ENCODE measurements around the gene AKR1C3. TPM values are rescaled to one million over a fixed set of nuclear protein-coding genes. Genes with fewer than 3 reads are reported as not detected.
A peak's percentile ranks its signal among the peaks of the same experiment; 100 is the strongest.
"Not testable (repeated sequence)": the region's sequence is repeated elsewhere in the genome, so short reads cannot be mapped to it uniquely, and the experiment has no call there.

The AKR1C3 gene
- polyA plus RNA-seq (2014; cell fraction: cytosol; rRNA removed): 3.2 and 3.3 TPM in 2 replicates
- 1.1 and 2.7 TPM in 2 replicates for polyA plus RNA-seq (2014; cell fraction: nucleus; rRNA removed)

DNA sequence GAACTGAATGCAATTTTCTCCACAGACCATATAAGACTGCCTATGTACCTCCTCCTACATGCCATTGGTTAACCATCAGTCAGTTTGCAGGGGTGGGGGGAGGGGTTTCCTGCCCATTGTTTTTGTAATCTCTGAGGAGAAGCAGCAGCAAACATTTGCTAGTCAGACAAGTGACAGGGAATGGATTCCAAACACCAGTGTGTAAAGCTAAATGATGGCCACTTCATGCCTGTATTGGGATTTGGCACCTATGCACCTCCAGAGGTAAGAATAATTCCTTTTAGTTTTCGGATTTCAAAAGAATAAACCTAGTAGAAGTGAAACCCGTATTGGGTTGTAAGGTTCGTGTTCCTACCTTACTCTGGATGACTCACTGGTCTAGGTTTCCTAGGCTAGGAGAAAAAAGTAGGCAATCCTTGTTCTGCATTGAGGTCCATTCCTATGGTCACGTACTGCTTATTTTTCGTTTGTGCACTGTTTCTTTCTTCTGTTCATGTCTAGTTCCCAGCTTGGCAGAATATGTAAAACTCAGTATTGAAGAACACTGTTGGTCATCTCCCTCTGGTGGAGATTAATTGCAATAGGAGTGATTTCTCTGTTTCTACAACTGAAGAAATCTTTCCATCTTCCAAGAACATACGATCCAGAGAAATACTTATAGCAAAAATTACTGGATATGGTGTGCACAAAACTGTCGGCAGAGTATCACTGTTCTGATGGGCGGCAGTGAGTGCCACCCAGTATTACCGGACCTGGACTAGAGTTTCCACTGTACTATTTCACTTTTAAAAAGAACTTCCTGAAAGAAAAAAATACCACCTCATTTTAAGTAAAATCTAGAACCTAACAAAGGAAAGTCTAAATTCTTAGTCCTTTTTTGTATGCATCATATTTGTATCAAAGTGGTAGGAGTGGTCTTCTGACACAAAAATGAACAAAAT lies at the start of gene AKR1C3:
TSS of gene AKR1C3 (plus strand) at position 150 of the 941 bp plus-strand sequence. CDS start at position 181, 31 bp downstream.
- peak; percentile 49 for DNase-seq (ENCODE audit: low spot score)

DNA sequence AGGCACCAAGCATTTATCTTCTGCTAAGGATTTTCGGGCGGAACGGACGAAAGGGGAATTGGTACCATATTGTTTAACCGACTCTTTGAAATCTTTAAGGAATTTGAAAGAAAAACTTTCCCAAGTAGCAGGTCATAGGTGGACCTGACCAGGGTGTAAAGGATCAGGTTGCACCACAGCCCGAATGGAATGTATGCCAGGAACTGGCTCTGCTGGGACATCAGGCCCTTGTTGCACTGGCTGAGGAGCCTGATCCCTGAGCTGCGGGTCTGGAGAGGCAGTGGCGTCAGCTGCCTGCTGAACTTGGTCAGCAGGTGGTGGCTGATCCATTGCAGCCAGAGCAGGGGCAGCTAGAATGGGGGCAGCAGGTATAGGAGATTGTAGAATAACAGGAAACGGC lies 49.1 kb upstream of the AKR1C3 start:
- no peak for DNase-seq (ENCODE audit: low spot score)

DNA sequence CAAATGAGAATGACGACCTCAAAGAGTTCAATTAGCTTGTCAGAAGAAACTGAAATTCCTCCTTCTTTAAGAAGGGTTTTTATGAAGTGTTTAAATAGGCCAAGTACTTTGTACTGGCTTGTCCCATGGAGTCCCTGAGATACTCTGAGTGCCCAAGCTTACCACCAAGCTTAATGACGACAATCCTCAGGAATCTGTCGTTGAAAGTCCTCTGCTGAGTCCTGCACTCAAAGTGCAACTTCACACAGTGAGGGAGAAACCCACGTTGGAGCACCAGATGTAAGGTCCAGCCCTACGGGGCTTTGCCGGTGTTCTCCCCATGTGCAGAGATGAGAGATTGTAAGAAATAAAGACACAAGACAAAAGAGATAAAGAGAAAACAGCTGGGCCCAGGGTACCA lies 47.8 kb upstream of the AKR1C3 start:
- no peak for DNase-seq (ENCODE audit: low spot score)

DNA sequence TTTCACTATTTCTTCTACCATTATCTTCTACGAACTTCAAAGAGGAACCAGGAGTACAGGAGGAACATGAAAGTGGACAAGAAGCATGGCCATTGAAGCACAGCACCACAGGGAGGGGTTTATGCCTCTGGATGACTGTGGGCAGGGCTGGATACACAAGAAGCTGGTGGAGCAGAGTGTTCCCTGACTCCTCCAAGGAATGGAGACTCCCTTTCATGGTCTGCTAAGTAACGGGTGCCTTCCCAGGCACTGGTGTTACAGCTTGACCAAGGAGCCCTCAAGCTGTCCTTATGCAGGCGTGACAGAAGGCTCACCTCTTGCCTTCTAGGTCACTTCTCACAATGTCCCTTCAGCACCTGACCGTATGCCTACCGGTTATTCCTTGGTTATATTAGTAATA lies 47.2 kb upstream of the AKR1C3 start:
- not testable (repeated sequence) for DNase-seq (ENCODE audit: low spot score)

DNA sequence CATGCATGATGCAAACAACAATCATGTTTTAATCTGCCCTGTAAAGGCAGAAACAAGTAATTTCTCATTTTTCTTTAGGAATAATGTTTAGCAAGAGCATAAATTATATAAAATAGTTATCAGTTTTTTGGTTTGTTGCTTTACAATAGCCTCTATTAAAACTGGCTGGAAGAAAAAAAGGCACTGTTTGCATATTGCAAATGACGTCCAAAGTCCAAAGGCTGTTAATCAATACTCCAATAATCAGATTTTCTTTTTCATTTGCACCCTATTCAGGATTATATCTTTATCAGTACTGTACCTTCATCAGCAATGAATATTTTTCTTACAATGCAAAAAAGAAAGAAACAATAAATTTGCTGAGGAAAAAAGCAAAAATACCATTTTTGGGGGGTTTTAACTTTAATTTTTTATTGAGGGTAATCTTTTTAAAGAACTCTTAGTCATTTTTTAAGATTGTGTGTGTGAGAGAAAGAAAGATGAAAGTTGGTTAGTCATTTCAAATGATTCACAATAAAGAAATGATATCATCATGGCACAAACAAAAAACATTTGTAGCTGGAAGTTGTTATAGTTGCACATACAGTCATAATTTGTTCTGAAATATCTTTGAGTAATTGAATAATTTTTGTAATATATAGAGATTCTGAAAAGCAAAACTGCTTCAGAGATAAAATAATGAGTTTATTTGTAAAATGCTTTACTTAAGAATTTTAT lies 46.1 kb upstream of the AKR1C3 start:
- no peak for DNase-seq (ENCODE audit: low spot score)

DNA sequence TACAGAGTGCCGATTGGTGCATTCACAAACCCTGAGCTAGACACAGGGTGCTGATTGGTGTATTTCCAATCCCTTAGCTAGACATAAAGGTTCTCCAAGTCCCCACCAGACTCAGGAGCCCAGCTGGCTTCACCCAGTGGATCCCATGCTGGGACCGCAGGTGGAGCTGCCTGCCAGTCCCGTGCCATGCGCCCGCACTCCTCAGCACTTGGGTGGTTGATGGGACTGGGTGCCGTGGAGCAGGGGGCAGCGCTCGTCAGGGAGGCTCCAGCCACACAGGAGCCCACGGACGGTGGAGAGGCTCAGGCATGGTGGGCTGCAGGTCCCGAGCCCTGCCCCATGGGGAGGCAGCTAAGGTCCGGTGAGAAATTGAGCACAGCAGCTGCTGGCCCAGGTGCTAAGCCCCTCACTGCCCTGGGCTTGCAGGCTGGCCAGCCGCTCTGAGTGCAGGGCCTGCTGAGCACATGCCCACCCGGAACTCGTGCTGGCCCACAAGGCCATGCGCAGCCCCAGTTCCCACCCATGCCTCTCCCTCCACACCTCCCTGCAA lies 41.2 kb upstream of the AKR1C3 start:
- DNase-seq (ENCODE audit: low spot score): not testable (repeated sequence)

DNA sequence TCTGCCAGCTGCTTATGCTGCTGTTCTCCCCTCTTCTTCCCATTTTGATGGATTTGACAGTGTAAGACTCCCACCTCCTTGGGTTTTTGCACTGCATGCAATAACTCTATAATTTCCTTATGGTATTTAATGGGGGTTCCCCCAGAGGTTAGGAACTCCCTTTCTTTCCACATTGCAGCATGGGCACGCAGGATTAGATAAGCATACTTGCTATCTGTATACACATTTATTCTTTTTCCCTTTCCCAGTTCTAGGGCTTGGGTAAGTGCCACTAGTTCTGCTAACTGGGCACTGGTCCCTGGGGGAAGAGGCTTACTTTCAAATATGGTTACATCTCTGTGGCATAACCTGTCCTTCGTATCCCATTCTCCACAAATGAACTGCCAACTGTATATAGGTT lies 39.4 kb upstream of the AKR1C3 start:
- DNase-seq (ENCODE audit: low spot score): not testable (repeated sequence)

DNA sequence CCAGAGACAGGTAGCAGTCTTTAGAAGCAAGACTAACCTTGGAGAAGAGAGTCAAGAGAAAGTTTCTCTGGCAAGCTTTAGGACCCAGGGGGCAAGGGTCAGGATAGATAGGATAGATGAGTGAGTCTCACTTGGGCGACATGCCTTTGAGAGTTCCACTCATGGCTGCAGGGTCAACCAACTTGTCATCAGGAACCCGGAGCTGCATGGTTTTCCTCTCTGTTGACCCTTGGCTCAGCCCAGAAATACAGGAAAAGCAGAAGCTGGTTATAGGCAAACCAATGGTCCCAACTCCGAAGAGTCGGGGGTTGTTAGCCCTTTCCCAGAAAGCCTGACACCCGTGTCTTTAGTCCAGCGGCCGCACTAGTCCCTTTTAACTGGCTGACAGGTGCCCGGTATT lies 34.9 kb upstream of the AKR1C3 start:
- not testable (repeated sequence) for DNase-seq (ENCODE audit: low spot score)

DNA sequence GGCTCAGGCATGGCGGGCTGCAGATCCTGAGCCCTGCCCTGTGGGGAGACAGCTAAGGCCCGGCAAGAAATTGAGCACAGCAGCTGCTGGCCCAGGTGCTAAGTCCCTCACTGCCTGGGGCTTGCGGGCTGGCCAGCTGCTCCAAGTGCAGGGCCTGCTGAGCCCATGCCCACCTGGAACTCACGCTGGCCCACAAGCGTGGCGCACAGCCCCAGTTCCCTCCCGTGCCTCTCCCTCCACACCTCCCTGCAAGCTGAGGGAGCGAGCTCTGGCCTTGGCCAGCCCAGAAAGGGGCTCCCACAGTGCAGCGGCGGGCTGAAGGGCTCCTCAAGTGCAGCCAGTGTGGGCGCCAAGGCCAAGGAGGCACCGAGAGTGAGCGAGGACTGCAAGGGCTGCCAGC lies 33.4 kb upstream of the AKR1C3 start:
- not testable (repeated sequence) for DNase-seq (ENCODE audit: low spot score)

DNA sequence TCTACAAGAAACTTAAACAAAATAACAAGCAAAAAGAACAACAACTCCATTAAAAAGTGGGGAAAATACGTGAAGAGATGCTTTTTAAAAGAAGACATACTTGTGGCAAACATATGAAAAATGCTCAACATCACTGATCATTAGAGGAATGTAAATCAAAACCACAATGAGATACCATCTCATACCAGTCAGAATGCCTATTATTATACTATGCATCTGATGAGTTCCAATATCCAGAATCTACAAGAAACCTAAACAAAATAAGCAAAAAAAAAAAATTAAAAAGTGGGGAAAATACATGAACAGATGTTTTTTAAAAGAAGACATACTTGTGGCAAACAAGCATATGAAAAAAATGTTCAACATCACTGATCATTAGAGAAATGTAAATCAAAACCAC lies 29.6 kb upstream of the AKR1C3 start:
- no peak for DNase-seq (ENCODE audit: low spot score)

DNA sequence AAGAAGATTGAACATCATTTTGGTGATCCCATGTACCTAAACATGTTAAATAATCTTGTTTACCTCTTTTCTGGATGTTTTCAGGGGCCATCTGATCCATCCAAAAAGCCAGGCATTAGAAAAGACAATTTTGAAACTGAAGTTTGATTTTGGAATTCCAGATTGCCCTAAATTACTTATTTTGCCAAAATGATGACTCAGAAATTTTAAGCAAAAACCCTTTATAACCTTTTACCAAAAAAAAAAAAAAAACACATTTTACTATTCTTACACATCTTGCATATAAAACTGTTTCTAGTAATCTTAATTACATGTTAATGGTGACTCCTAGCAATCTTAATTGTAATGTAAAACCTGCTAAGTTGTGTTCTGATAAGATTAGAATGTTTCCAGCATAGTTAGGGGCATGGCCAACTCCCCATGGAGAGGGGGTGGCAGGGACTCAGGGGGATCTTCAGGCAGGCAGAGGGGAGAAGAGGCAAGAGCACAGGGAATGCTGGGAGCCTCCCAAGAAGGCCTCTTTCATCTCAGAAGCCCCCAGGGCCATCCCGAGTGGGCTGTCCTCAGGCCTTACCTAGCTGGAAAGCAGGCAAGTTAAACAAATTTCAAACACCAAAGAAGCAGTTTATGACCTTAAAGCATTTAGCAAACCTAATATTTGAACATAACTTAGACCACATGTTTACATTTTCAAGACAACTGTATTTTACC lies 25.8 kb upstream of the AKR1C3 start:
- no peak for DNase-seq (ENCODE audit: low spot score)

DNA sequence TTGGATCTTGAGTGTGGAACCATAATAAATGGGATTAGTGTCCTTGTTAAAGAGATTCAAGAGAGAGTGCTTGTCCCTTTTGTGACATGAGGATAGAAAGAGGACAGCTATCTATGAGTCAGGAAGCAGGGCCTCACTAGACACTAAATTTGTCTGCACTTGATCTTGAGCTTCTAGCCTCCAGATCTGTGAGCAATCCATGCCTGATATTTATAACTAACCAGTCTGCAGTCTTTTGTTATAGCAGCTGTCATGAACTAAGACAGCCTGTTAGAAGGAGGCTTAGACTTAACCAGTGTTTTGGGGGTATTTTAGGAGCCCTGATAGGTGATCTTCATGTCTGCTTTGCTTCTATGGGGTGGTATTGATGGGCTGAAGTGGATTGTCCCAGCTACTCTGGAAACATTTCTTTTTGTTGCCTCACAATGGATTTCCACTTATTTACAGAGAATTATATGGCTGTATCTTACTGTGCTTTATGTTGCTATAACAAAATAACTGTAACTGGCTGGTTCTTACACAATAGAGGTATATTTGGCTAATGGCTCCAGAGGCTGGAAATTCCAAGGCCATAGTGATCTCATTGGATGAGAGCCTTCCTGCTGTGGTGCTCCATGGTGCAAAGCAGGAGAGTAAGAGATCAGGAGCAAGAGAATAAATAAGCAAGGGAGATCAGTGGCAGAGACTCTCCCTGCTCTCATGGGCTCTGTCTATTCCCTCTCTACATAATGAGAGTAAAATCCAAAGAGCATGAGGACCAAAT lies 23.4 kb upstream of the AKR1C3 start:
- DNase-seq (ENCODE audit: low spot score): no peak

DNA sequence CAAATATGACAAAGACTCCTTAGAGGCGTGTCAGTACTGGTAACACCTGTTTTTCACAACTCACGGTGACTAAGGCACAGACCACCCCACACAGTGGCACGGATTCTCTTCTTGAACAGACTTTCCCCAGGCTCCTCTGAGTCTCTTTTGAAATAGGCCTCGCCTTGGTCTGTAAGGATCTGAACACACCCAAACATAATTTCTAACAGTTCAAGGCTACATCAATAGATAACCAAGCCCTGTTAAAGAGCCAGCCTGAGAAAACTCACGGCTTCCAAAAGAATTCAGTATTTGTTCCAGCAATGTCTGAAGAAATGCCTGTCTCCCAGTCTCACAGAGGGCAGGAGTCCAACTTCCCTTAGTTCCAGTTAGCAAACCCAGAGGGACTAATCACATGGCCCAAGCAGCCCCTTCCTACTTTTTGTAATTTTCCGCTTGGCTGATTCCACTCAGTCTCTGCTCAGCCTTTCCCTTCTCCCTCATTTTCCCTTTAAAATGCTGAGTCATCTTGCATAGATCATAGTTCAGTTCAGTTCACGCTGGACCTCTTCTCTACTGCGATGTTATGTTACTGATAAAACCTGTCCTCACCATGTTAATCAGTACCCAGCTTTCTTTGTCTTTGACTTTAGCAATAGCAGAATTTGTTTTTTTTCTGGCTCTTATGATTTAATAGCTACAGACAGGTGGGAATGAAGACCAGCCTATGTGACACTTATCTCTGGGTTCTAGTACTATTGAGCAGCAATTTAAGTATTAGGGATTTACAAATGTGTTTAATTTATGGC lies 22.6 kb upstream of the AKR1C3 start:
- DNase-seq (ENCODE audit: low spot score): peak; percentile 79

DNA sequence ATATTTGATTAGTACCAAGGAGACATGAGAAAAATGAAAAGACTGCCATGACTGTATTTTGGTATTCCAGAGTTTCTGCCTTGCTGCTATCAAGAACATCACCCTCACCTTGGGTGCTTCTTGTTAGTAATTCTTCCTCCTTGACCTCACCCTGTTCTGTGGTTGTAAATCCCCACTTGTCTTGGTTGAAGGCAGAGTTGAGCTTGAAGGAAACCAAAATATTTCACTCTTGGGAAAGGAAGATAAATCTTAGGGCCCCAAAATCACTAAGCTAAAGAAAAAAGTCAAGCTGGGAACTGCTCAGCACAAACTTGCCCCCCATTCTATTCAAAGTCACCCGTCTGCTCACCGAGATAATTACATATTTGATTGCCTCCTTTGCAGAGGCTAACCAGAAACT lies 20.6 kb upstream of the AKR1C3 start:
- DNase-seq (ENCODE audit: low spot score): no peak

DNA sequence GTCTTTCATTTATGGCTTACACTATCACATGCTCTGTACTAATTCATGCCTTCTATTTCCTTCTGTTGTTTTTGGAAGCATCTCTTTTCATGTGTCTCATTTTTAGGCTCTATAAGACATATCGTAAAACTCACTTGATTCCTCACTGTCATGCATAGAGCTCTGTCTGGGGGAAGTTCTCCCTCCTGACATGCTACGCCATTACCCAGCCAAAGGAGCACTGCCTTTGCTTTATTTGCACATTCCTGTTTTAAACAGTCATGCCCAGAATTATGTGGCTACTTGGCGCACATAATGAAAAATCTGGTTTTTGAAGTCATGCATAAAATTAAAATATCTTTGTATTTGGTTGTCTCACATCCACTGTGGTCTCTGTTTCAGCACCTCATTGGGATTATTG lies 17.6 kb upstream of the AKR1C3 start:
- no peak for DNase-seq (ENCODE audit: low spot score)

DNA sequence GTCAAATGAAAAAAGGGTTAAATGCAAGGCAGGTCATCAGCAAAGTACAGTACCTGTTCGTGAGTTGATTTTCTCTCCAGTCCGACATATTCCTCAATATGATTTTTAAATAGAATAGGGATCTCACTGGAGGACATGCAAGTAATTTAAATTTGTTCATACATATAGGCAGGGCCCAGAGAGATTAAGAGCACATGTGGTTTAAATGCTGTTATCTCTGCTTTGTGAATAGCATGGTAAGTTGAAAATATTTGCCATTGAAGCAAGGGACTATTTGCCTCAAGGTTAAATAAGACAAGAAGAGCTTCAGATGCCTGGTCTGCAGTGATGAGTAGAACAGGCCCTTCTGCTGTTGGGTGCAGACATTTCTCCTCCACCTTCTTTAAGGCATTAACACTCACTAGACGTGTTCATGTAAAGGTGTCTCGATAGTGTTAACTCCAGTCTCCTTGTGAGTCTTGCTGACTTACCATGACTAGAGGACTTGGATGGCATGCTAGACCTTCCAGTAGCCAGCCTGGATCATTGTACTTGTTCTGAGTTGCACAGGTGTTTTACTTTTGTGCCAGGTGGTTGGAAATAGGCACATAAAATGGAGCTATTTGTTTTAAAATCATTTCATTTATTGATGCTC lies 15.6 kb upstream of the AKR1C3 start:
- no peak for DNase-seq (ENCODE audit: low spot score)

DNA sequence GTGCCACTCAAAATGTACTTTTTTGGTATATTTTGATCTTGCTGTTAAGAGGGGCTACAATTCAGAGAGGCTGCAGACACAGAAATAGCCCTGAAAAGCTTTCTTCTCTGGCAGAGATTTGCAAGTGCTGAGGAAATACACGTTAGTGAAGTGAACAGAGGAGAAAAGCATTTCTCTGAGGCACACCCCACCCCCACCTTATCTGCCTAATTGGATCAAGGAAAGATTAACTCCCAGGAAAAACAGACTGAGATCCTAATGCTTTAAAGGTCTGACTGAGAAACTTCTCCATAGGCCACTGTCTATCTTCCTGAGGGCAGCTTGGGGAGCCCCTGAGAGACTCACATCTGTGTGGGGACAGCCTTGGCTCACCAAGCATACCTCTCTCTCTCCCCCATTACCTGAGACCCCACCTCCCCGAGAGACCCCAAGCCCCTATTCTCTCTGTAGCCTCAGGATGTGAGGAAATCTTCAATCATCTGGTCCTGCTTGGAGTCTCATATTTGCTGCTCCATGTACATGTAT lies 14.8 kb upstream of the AKR1C3 start:
- DNase-seq (ENCODE audit: low spot score): no peak

DNA sequence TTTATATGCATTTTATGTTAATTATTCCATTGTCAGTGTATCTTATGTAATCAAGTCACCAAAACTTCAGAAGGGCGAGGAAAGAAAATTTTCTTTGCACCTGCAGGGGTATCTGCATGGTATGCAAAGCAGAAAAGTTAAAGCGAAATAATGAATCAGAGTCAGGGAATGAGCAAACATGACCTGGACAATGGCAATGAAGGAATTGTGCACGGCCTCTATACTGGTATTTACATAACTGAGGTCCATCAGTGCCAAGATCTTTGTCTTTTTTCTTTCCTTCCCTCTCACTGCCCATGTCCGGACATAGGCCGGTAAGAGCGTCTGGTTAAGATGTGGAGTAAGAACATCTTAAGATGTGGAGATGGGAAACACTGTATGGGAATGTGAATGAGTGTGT lies 14.4 kb upstream of the AKR1C3 start:
- DNase-seq (ENCODE audit: low spot score): no peak

DNA sequence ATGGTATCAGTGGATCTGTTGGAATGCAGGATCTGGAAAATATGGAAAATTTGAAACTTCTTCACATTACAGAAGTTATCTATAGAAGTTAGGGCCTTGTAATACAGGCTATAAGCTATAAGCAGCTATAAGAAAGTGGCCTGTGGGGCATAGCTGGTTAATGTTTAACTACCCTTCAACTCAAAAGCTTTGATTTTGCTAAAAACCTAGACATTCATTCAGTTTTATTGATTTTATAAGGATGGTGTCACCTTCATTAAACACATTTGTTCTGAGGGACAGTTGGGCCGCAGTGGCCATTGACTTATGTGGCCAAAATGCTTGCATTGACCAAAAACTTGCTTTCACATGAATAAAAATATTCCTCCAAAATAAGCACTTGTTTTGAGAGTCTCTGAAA lies 13.1 kb upstream of the AKR1C3 start:
- DNase-seq (ENCODE audit: low spot score): no peak
